KMS-11 (cell line): Measurements from ENCODE around the gene CPLANE2.

Source experiments
- H2AFZ ChIP-seq: fragments of 200-600 bp; sonication (generic); 2 replicates; pipeline ENCODE4 v1.6.1; 2016; ENCODE audit warnings: antibody characterized with exemption, mixed run types, low read depth
- H3K27ac ChIP-seq: fragments of 200-600 bp; sonication (generic); 2 replicates; pipeline ENCODE4 v1.6.1; 2016; ENCODE audit warnings: mild to moderate bottlenecking, mixed run types
- H3K27me3 ChIP-seq: fragments of 200-600 bp; sonication (generic); 2 replicates; pipeline ENCODE4 v1.6.1; 2017; ENCODE audit warnings: mild to moderate bottlenecking, low read depth, mixed run types, moderate library complexity; ENCODE audit not compliant: insufficient read depth
- H3K36me3 ChIP-seq: fragments of 200-600 bp; sonication (generic); 2 replicates; pipeline ENCODE4 v1.6.1; 2017; ENCODE audit warnings: mild to moderate bottlenecking, mixed run types; ENCODE audit not compliant: insufficient read depth
- H3K4me1 ChIP-seq: fragments of 200-600 bp; sonication (generic); 2 replicates; pipeline ENCODE4 v1.6.1; 2016; ENCODE audit warnings: mild to moderate bottlenecking, low read depth, mixed run types; ENCODE audit not compliant: poor library complexity, severe bottlenecking
- H3K4me2 ChIP-seq: fragments of 200-600 bp; sonication (generic); 2 replicates; pipeline ENCODE4 v1.7.0; 2016; ENCODE audit warnings: mild to moderate bottlenecking, mixed run types
- H3K4me3 ChIP-seq: fragments of 200-600 bp; sonication (generic); IDR thresholded peaks from 2 replicates; pipeline ENCODE4 v1.6.1; 2017; ENCODE audit warnings: low read depth, low read length, mixed read lengths; ENCODE audit not compliant: insufficient read depth
- H3K79me2 ChIP-seq: fragments of 200-600 bp; sonication (generic); 2 replicates; pipeline ENCODE4 v1.6.1; 2016; ENCODE audit warnings: low read depth, mixed run types; ENCODE audit not compliant: insufficient read depth
- H3K9ac ChIP-seq: fragments of 200-600 bp; sonication (generic); 2 replicates; pipeline ENCODE4 v1.6.1; 2016; ENCODE audit warnings: mild to moderate bottlenecking, mixed run types
- H4K20me1 ChIP-seq: fragments of 200-600 bp; sonication (generic); 2 replicates; pipeline ENCODE4 v1.6.1; 2016; ENCODE audit warnings: mild to moderate bottlenecking, mixed run types; ENCODE audit not compliant: insufficient read depth
- CTCF ChIP-seq: fragments of 200-600 bp; sonication (generic); conservative IDR thresholded peaks from 2 replicates; pipeline ENCODE4 v1.6.1; 2017; ENCODE audit warnings: low read depth, mild to moderate bottlenecking, antibody characterized with exemption, low read length, moderate library complexity, mixed read lengths

The CPLANE2 gene

GRCh38 chr1:16230744-16231143 lies 6.2 kb downstream of the CPLANE2 start:
- Histone ChIP-seq H3K27ac (no peak overlapping the region), H3K36me3 (no peaks in the 10 kb centered on the region), H3K4me1 (peaks cover 6% of the 10 kb centered on the region), H3K4me3 (no peak overlapping the region), H3K4me2 (no peak overlapping the region), H3K9ac (no peak overlapping the region), H3K27me3 (no peaks in the 10 kb centered on the region), H2AFZ (no peak overlapping the region), H3K79me2 (no peaks in the 10 kb centered on the region), H4K20me1 (no peaks in the 10 kb centered on the region)
- no peak for TF ChIP-seq CTCF

- H3K4me2 ChIP-seq, result no peak overlapping the region
- no peaks in the 10 kb centered on the region for H3K79me2 ChIP-seq
- H3K27ac ChIP-seq, result no peak overlapping the region
- H3K36me3 ChIP-seq, result no peaks in the 10 kb centered on the region
- H2AFZ ChIP-seq, result no peak overlapping the region
- H3K9ac ChIP-seq, result no peak overlapping the region
- H4K20me1 ChIP-seq, result no peaks in the 10 kb centered on the region
- H3K27me3 ChIP-seq, result no peaks in the 10 kb centered on the region
- no peaks in the 10 kb centered on the region for H3K4me1 ChIP-seq
- no peak for TF ChIP-seq CTCF
- no peak overlapping the region for H3K4me3 ChIP-seq
Observed at GRCh38 chr1:16229976-16230740, 6.8 kb downstream of the CPLANE2 start.

GRCh38 chr1:16226490-16227179 lies 10.3 kb downstream of the CPLANE2 start:
- H3K4me3 ChIP-seq, result no peak overlapping the region
- H3K4me1 ChIP-seq, result no peaks in the 10 kb centered on the region
- no peak overlapping the region for H3K27ac ChIP-seq
- no peak overlapping the region for H3K4me2 ChIP-seq
- H3K27me3 ChIP-seq, result no peaks in the 10 kb centered on the region
- H3K36me3 ChIP-seq, result no peaks in the 10 kb centered on the region
- no peak for TF ChIP-seq CTCF
- no peaks in the 10 kb centered on the region for H3K79me2 ChIP-seq
- H2AFZ ChIP-seq, result no peak overlapping the region
- H4K20me1 ChIP-seq, result no peaks in the 10 kb centered on the region
- no peak overlapping the region for H3K9ac ChIP-seq

GRCh38 chr1:16226129-16226489 lies 10.9 kb downstream of the CPLANE2 start:
- no peak overlapping the region for H3K9ac ChIP-seq
- no peak overlapping the region for H3K4me3 ChIP-seq
- no peak overlapping the region for H2AFZ ChIP-seq

More at GRCh38 chr1:16226129-16226489, 10.9 kb downstream of the CPLANE2 start:
- Histone ChIP-seq H3K27ac (no peak overlapping the region), H3K4me2 (no peak overlapping the region), H3K36me3 (no peaks in the 10 kb centered on the region), H3K27me3 (no peaks in the 10 kb centered on the region), H4K20me1 (no peaks in the 10 kb centered on the region), H3K79me2 (no peaks in the 10 kb centered on the region), H3K4me1 (no peaks in the 10 kb centered on the region)
- TF ChIP-seq CTCF, result no peak
